GM12801 (cell line): Measurements from ENCODE around the gene LDHAL6A.

Source experiments
- CTCF ChIP-seq: IDR thresholded peaks from one replicate; pipeline ENCODE4 v1.5.1; 2011; ENCODE audit warnings: control low read depth; ENCODE audit not compliant: insufficient read length; ENCODE audit errors: extremely low read depth

Gene LDHAL6A

GRCh38 chr11:18468059-18468458, 12.4 kb downstream of the LDHAL6A start:
- no peak for TF ChIP-seq CTCF

GRCh38 chr11:18468961-18469360, 13.3 kb downstream of the LDHAL6A start:
- TF ChIP-seq CTCF = no peak

- no peak for TF ChIP-seq CTCF
Observed at GRCh38 chr11:18471995-18472394, 16.3 kb downstream of the LDHAL6A start.

- no peak for TF ChIP-seq CTCF
Observed at GRCh38 chr11:18472587-18472986, 16.9 kb downstream of the LDHAL6A start.

GRCh38 chr11:18479063-18479462, 23.4 kb downstream of the LDHAL6A start:
- TF ChIP-seq CTCF = no peak

GRCh38 chr11:18485913-18486528, 30.4 kb downstream of the LDHAL6A start:
- TF ChIP-seq CTCF = no peak

GRCh38 chr11:18490319-18490718, 34.7 kb downstream of the LDHAL6A start:
- TF ChIP-seq CTCF = no peak
